ENCODE results near the gene PPM1F. TPM values are rescaled to one million over a fixed set of nuclear protein-coding genes. Genes with fewer than 3 reads are reported as not detected.

PPM1F gene
- total RNA-seq, 1 experiment from 2014 or later: 21.1 TPM

GRCh38 chr22:21998595-21999247 is 46.1 kb upstream of the PPM1F start:
- Histone ChIP-seq H3K23ac (ENCODE audit: insufficient read length, low read depth, low read length) (no peak overlapping the region), H2BK5ac (ENCODE audit: insufficient read length, low read length) (no peak overlapping the region), H2BK15ac (ENCODE audit: low read depth, low read length) (no peak overlapping the region), H2BK120ac (ENCODE audit: low read depth, low read length, poor library complexity, severe bottlenecking) (no peak overlapping the region), H3K56ac (ENCODE audit: insufficient read length, low read depth, low read length) (no peak overlapping the region), H3K4me1 (ENCODE audit: insufficient read depth, low read length) (no peaks in the 10 kb centered on the region), H3K14ac (ENCODE audit: insufficient read depth, low read length) (no peak overlapping the region), H2BK20ac (ENCODE audit: low read depth, low read length, poor library complexity, severe bottlenecking) (no peak overlapping the region), H3K4ac (ENCODE audit: low read depth, low read length) (no peak overlapping the region), H3K9me3 (ENCODE audit: control insufficient read depth, low read depth, low read length) (no peaks in the 10 kb centered on the region), H3K9ac (ENCODE audit: extremely low read depth, insufficient read length, low read length) (no peak overlapping the region), H3K23me2 (ENCODE audit: insufficient read length, low read depth, low read length, poor library complexity, severe bottlenecking) (no peaks in the 10 kb centered on the region), H3K18ac (ENCODE audit: insufficient read length, low read depth, low read length) (no peak overlapping the region), H4K91ac (ENCODE audit: insufficient read length, low read depth, low read length) (no peak overlapping the region), H4K8ac (replicated peaks; ENCODE audit: insufficient read length, low read depth, low read length) (no peak overlapping the region), H3K79me1 (ENCODE audit: insufficient read depth, low read depth, low read length, poor library complexity, severe bottlenecking) (no peaks in the 10 kb centered on the region), H4K5ac (ENCODE audit: insufficient read length, low read depth, low read length) (no peak overlapping the region), H3K27me3 (ENCODE audit: insufficient read depth, low read length) (peaks cover 32% of the 10 kb centered on the region; the same call in 1 of the 2 replicates), H2AFZ (ENCODE audit: low read length) (no peak overlapping the region), H3K27ac (ENCODE audit: insufficient read length, low read depth, low read length) (no peak overlapping the region), H3K4me2 (ENCODE audit: insufficient read depth, insufficient read length, low read length) (no peak overlapping the region), H2BK12ac (ENCODE audit: insufficient read length, low read depth, low read length) (no peak overlapping the region), H2AK5ac (ENCODE audit: insufficient read length, low read length) (no peak overlapping the region), H3K79me2 (ENCODE audit: insufficient read depth, low read length) (no peaks in the 10 kb centered on the region), H4K20me1 (ENCODE audit: control insufficient read depth, insufficient read depth, insufficient read length) (no peaks in the 10 kb centered on the region), H3T11ph (ENCODE audit: low read length) (no peak overlapping the region)
- Mint-ChIP-seq H3K27me3 (ENCODE audit: low read depth) (peaks cover 100% of the 10 kb centered on the region), H3K36me3 (ENCODE audit: insufficient read depth in 1 of 3, low read depth in 3 of 3) (no peaks in the 10 kb centered on the region), H3K9me3 (no peaks in the 10 kb centered on the region), H3K4me3 (no peak overlapping the region), H3K4me1 (peaks cover 4% of the 10 kb centered on the region in 2 experiments; a peak in 3 of 4 replicates), H3K27ac (no peak overlapping the region)
- no peak for DNase-seq
- WGBS (ENCODE audit: extremely low coverage, insufficient read length, low lambda C conversion rate): no CpG with 5 or more reads among the region's 7 CpGs
- TF ChIP-seq CTCF (conservative IDR thresholded peaks at IDR 0.05): no peak

Measured in H9 (cell line).